HG03045 (cell line): ENCODE measurements around the gene MKNK1.

Experiments used
- ATAC-seq: cut with Tn5 transposase; IDR thresholded peaks from one replicate; pipeline ENCODE4 v1.9.1; 2021; ENCODE audit warnings: mild to moderate bottlenecking, moderate library complexity; ENCODE audit not compliant: unreplicated experiment

Gene MKNK1

GRCh38 chr1:46599059-46599970 lies 4.8 kb downstream of the MKNK1 start:
- ATAC-seq: no peak

GRCh38 chr1:46596846-46597245 lies 7.2 kb downstream of the MKNK1 start:
- ATAC-seq: no peak

GRCh38 chr1:46596036-46596435 lies 8.0 kb downstream of the MKNK1 start:
- ATAC-seq: no peak

- ATAC-seq: no peak
Observed at GRCh38 chr1:46595127-46595526, 8.9 kb downstream of the MKNK1 start.

GRCh38 chr1:46594063-46594462 lies 10.0 kb downstream of the MKNK1 start:
- no peak for ATAC-seq

- no peak for ATAC-seq
Observed at GRCh38 chr1:46592823-46593222, 11.2 kb downstream of the MKNK1 start.

GRCh38 chr1:46589529-46589928 lies 14.5 kb downstream of the MKNK1 start:
- no peak for ATAC-seq

- no peak for ATAC-seq
Observed at GRCh38 chr1:46587069-46587468, 17.0 kb downstream of the MKNK1 start.

- no peak for ATAC-seq
Observed at GRCh38 chr1:46585312-46585938, 18.6 kb downstream of the MKNK1 start.

- ATAC-seq: no peak
Observed at GRCh38 chr1:46583494-46583893, 20.6 kb downstream of the MKNK1 start.

GRCh38 chr1:46582972-46583371 lies 21.1 kb downstream of the MKNK1 start:
- no peak for ATAC-seq

- ATAC-seq: no peak
Observed at GRCh38 chr1:46581681-46582455, 22.2 kb downstream of the MKNK1 start.

- ATAC-seq: no peak
Observed at GRCh38 chr1:46580140-46580903, 23.7 kb downstream of the MKNK1 start.

GRCh38 chr1:46577671-46578070 lies 26.4 kb downstream of the MKNK1 start:
- no peak for ATAC-seq

- no peak for ATAC-seq
Observed at GRCh38 chr1:46576596-46576995, 27.5 kb downstream of the MKNK1 start.

GRCh38 chr1:46575778-46576177 lies 28.3 kb downstream of the MKNK1 start:
- no peak for ATAC-seq

- ATAC-seq: no peak
Observed at GRCh38 chr1:46575300-46575699, 28.8 kb downstream of the MKNK1 start.

GRCh38 chr1:46571691-46572225 lies 32.3 kb downstream of the MKNK1 start:
- no peak for ATAC-seq

- no peak for ATAC-seq
Observed at GRCh38 chr1:46569884-46570725, 34.0 kb downstream of the MKNK1 start.

- ATAC-seq: no peak
Observed at GRCh38 chr1:46569116-46569515, 35.0 kb downstream of the MKNK1 start.
